Raji (cell line): ENCODE data around the gene ZNF682.

Experiments
- POLR2A ChIP-seq: IDR thresholded peaks from 2 replicates; pipeline ENCODE4 v1.6.1; 2011; ENCODE audit warnings: low read depth, low read length, control low read depth; ENCODE audit not compliant: insufficient read depth

The ZNF682 gene

GRCh38 chr19:20005741-20006140 is 33.6 kb downstream of the ZNF682 start:
- TF ChIP-seq POLR2A = no peak

- TF ChIP-seq POLR2A = no peak
Observed at GRCh38 chr19:19997656-19998268, 41.5 kb downstream of the ZNF682 start.

- TF ChIP-seq POLR2A = no peak
Observed at GRCh38 chr19:19966862-19967261, 72.4 kb downstream of the ZNF682 start.

GRCh38 chr19:19964416-19964815 is 74.9 kb downstream of the ZNF682 start:
- TF ChIP-seq POLR2A = no peak

GRCh38 chr19:19956434-19957075 is 82.8 kb downstream of the ZNF682 start:
- no peak for TF ChIP-seq POLR2A

- TF ChIP-seq POLR2A = no peak
Observed at GRCh38 chr19:19955208-19955607, 84.1 kb downstream of the ZNF682 start.
